Right atrium auricular region (tissue), 2 donors: ENCODE data around the gene STOX1. TPM values are rescaled to one million over a fixed set of nuclear protein-coding genes. Genes with fewer than 3 reads are reported as not detected.
A peak's percentile ranks its signal among the peaks of the same experiment; 100 is the strongest.
"Not testable (repeated sequence)": the region's sequence is repeated elsewhere in the genome, so short reads cannot be mapped to it uniquely, and the experiment has no call there.

Experiments
- DNase-seq: peaks from one replicate; pipeline ENCODE4 v3.0.0-alpha.2; 2019; ENCODE audit warnings: low spot score
- H3K27ac ChIP-seq, 2 donors: fragments of 200-600 bp; sonication (generic); 1 replicate in 1 of 2; 2 replicates in 1 of 2; pipeline ENCODE4 v1.5.1; 2016 to 2019
- H3K27me3 ChIP-seq, 2 donors: fragments of 200-600 bp; sonication (generic); one replicate each; pipeline versions ENCODE4 v1.5.1 to v1.6.0; 2017 to 2019
- H3K36me3 ChIP-seq: fragments of 200-600 bp; sonication (generic); one replicate; pipeline ENCODE4 v1.5.1; 2016
- H3K4me1 ChIP-seq, 2 donors: fragments of 200-600 bp; sonication (generic); one replicate each; pipeline versions ENCODE4 v1.5.1 to v1.6.0; 2017 to 2019
- H3K4me3 ChIP-seq, 2 donors: fragments of 200-600 bp; sonication (generic); 1 replicate in 1 of 2; 2 replicates in 1 of 2; pipeline ENCODE4 v1.5.1; 2017 to 2019; ENCODE audit warnings: mild to moderate bottlenecking in 1 of 2, moderate library complexity in 1 of 2
- H3K9me3 ChIP-seq, 2 donors: fragments of 200-600 bp; sonication (generic); one replicate each; pipeline ENCODE4 v1.5.1; 2019
- CTCF ChIP-seq, 2 donors: fragments of 200-600 bp; sonication (generic); IDR thresholded peaks; one replicate each; pipeline ENCODE4 v1.5.1; 2019; ENCODE audit warnings: antibody characterized with exemption in 2 of 2
- total RNA-seq, 2 donors: library from RNA; depleted of rRNA; stranded (reverse); fragments of >200 nt; gene quantifications; one replicate each; pipeline ENCODE4 v1.1.0, GENCODE V29; 2016

The STOX1 gene
- total RNA-seq, 2 donors from 2014 or later: 0.26 to 0.47 TPM

- no peak for TF ChIP-seq CTCF (IDR thresholded peaks at IDR 0.05)
- Histone ChIP-seq H3K27ac (no peak overlapping the region), H3K36me3 (no peaks in the 10 kb centered on the region), H3K4me3 (no peak overlapping the region), H3K4me1 (no peaks in the 10 kb centered on the region), H3K27me3 (no peaks in the 10 kb centered on the region), H3K9me3 (peaks cover 0 to 13% of the 10 kb centered on the region in 2 donors)
- DNase-seq: no peak
These were observed 33.9 kb downstream of the STOX1 start for GRCh38 chr10:68861253-68861652.

DNA sequence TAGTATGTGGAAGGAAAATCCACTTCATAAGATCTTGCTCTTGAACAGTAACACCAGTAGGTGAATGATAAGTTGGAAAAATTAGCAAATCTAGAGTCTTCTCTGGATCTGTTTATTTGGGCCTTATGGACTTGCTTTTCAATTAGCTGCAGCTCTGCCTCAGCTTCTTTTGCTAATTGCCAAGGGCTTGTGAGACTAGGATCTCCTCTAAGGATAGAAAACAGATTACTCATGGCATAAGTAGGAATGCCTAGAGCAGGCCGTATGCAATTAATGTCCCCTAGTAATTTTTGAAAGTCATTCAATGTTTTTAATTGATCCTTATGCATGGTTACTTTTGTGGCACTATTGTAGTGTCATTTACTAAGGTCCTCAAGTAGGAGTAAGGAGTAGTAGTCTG, 37.3 kb downstream of the STOX1 start:
- TF ChIP-seq CTCF (IDR thresholded peaks at IDR 0.05): no peak
- DNase-seq: no peak
- Histone ChIP-seq H3K27me3 (no peaks in the 10 kb centered on the region), H3K4me1 (no peaks in the 10 kb centered on the region), H3K9me3 (peaks cover 0 to 13% of the 10 kb centered on the region in 2 donors), H3K4me3 (no peak overlapping the region), H3K36me3 (no peaks in the 10 kb centered on the region), H3K27ac (no peak overlapping the region)

GRCh38 chr10:68868173-68868572, 40.8 kb downstream of the STOX1 start:
- H3K27me3 ChIP-seq, H3K4me3 ChIP-seq, H3K27ac ChIP-seq, H3K4me1 ChIP-seq, DNase-seq, H3K9me3 ChIP-seq, H3K36me3 ChIP-seq: not testable (repeated sequence)

GRCh38 chr10:68869623-68870022, 42.3 kb downstream of the STOX1 start:
- Histone ChIP-seq H3K27me3 (no peaks in the 10 kb centered on the region), H3K36me3 (no peaks in the 10 kb centered on the region), H3K4me1 (no peaks in the 10 kb centered on the region), H3K4me3 (no peak overlapping the region), H3K9me3 (no peaks in the 10 kb centered on the region), H3K27ac (no peak overlapping the region)
- TF ChIP-seq CTCF (IDR thresholded peaks at IDR 0.05): no peak
- no peak for DNase-seq

- H3K27me3 ChIP-seq: no peaks in the 10 kb centered on the region
- no peak overlapping the region for H3K4me3 ChIP-seq
- no peak for TF ChIP-seq CTCF (IDR thresholded peaks at IDR 0.05)
- no peaks in the 10 kb centered on the region for H3K9me3 ChIP-seq
- no peaks in the 10 kb centered on the region for H3K4me1 ChIP-seq
- H3K36me3 ChIP-seq: no peaks in the 10 kb centered on the region
- DNase-seq: no peak
- no peak overlapping the region for H3K27ac ChIP-seq
These were observed 42.7 kb downstream of the STOX1 start for GRCh38 chr10:68870061-68870460.

- Histone ChIP-seq H3K36me3 (no peaks in the 10 kb centered on the region), H3K27me3 (no peaks in the 10 kb centered on the region), H3K9me3 (no peaks in the 10 kb centered on the region), H3K27ac (peak overlapping the region; percentile 1 to 9), H3K4me3 (no peak overlapping the region), H3K4me1 (no peaks in the 10 kb centered on the region)
- no peak for TF ChIP-seq CTCF (IDR thresholded peaks at IDR 0.05)
- no peak for DNase-seq
These were observed 43.3 kb downstream of the STOX1 start for GRCh38 chr10:68870545-68871104.
